ENCODE data around the gene CCDC15. TPM values are rescaled to one million over a fixed set of nuclear protein-coding genes. Genes with fewer than 3 reads are reported as not detected.

CCDC15 gene
- total and polyA plus RNA-seq, 2 of the 13 experiments (the other 11 are each of a cell fraction or from before 2014, with no cell fraction given), result 2.2 to 4.6 TPM

- no peaks in the 10 kb centered on the region for H4K20me1 ChIP-seq (ENCODE audit: insufficient read depth, low read length)
- no peak overlapping the region for H3K9ac ChIP-seq (ENCODE audit: insufficient read depth, low read depth, low read length)
- ChIA-PET CTCF (ENCODE audit: low intra/inter-chr PET ratio, low total read pairs) (no interaction called here), POLR2A (interaction anchor here (1.4 kb wide), 1 partner anchor 38 kb away, joined by 3 read pairs; the partner anchor contains the start of gene CCDC15)
- FAIRE-seq (no peak), DNase-seq (ENCODE audit: low spot score) (no peak), ATAC-seq (peak; percentile 60)
- H2AFZ ChIP-seq (ENCODE audit: low read length), result no peak overlapping the region
- TF ChIP-seq ATM (IDR thresholded peaks at IDR 0.05; ENCODE audit: borderline replicate concordance), result no peak
- TF ChIP-seq TCF7L2 (IDR thresholded peaks at IDR 0.05; ENCODE audit: low read depth, low read length), result no peak
- no peak for TF ChIP-seq HOXA3 (CRISPR knock-in tag; IDR thresholded peaks at IDR 0.05)
- no peak for TF ChIP-seq SRSF9 (IDR thresholded peaks at IDR 0.05; ENCODE audit: borderline replicate concordance, insufficient read depth, low read depth, low read length, poor library complexity, severe bottlenecking)
- no peak for TF ChIP-seq ZFP37 (CRISPR knock-in tag; IDR thresholded peaks at IDR 0.05; ENCODE audit: borderline replicate concordance)
- no peak for TF ChIP-seq XBP1 (CRISPR knock-in tag; IDR thresholded peaks at IDR 0.05)
- TF ChIP-seq ATAD3A (CRISPR knock-in tag; IDR thresholded peaks at IDR 0.05), result no peak
- TF ChIP-seq ZSCAN20 (CRISPR knock-in tag; IDR thresholded peaks at IDR 0.05; ENCODE audit: borderline replicate concordance), result no peak
- no peak for TF ChIP-seq ZNF317 (CRISPR knock-in tag; IDR thresholded peaks at IDR 0.05)
- TF ChIP-seq ZBTB39 (CRISPR knock-in tag; IDR thresholded peaks at IDR 0.05), result no peak
- TF ChIP-seq ZNF274 (CRISPR knock-in tag; IDR thresholded peaks at IDR 0.05), result no peak
- TF ChIP-seq FOXA3 (CRISPR knock-in tag; IDR thresholded peaks at IDR 0.05), result no peak
- no peak for TF ChIP-seq ZNF569 (CRISPR knock-in tag; IDR thresholded peaks at IDR 0.05; ENCODE audit: borderline replicate concordance)
- TF ChIP-seq TP53 (CRISPR knock-in tag; conservative IDR thresholded peaks at IDR 0.05), result no peak
- no peak for TF ChIP-seq ZNF331 (CRISPR knock-in tag; IDR thresholded peaks at IDR 0.05)
- no peak for TF ChIP-seq ZNF543 (CRISPR knock-in tag; IDR thresholded peaks at IDR 0.05)
- TF ChIP-seq BHLHE40 (IDR thresholded peaks at IDR 0.05; ENCODE audit: low read length), result no peak
- TF ChIP-seq, protein P1, sequence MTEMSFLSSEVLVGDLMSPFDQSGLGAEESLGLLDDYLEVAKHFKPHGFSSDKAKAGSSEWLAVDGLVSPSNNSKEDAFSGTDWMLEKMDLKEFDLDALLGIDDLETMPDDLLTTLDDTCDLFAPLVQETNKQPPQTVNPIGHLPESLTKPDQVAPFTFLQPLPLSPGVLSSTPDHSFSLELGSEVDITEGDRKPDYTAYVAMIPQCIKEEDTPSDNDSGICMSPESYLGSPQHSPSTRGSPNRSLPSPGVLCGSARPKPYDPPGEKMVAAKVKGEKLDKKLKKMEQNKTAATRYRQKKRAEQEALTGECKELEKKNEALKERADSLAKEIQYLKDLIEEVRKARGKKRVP (CRISPR knock-in tag; IDR thresholded peaks at IDR 0.05), result no peak
- TF ChIP-seq, protein P2, sequence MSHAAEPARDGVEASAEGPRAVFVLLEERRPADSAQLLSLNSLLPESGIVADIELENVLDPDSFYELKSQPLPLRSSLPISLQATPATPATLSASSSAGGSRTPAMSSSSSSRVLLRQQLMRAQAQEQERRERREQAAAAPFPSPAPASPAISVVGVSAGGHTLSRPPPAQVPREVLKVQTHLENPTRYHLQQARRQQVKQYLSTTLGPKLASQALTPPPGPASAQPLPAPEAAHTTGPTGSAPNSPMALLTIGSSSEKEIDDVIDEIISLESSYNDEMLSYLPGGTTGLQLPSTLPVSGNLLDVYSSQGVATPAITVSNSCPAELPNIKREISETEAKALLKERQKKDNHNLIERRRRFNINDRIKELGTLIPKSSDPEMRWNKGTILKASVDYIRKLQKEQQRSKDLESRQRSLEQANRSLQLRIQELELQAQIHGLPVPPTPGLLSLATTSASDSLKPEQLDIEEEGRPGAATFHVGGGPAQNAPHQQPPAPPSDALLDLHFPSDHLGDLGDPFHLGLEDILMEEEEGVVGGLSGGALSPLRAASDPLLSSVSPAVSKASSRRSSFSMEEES (CRISPR knock-in tag; IDR thresholded peaks at IDR 0.05), result no peak
- TF ChIP-seq SKIL (CRISPR knock-in tag; IDR thresholded peaks at IDR 0.05; ENCODE audit: borderline replicate concordance), result no peak
- H3K4me1 ChIP-seq (ENCODE audit: insufficient read depth, low read length), result peaks cover 19% of the 10 kb centered on the region
- H3K4me2 ChIP-seq (ENCODE audit: low read depth, low read length), result no peak overlapping the region
- H3K27me3 ChIP-seq (ENCODE audit: control insufficient read depth in 1 of 2, insufficient read depth in 2 of 2, low read length in 2 of 2), result no peaks in the 10 kb centered on the region
- H3K9me3 ChIP-seq (ENCODE audit: low read length), result peaks cover 11% of the 10 kb centered on the region
- H3K4me3 ChIP-seq (replicated peaks in 1 of 3; ENCODE audit: insufficient read depth in 1 of 3, low read depth in 2 of 3, low read length in 3 of 3), result no peak overlapping the region
- H3K79me2 ChIP-seq (ENCODE audit: insufficient read depth, low read length), result no peaks in the 10 kb centered on the region
- in situ Hi-C loops (cut with HindIII; ENCODE audit: extremely low pct_ligation_motif_present, low pct_unique_long_range_greater_than_20kb) (no loop called here), intact Hi-C loops (cut with micrococcal nuclease; ENCODE audit: unreplicated experiment) (no loop called here)
- H3K27ac ChIP-seq (ENCODE audit: extremely low read length, insufficient read depth, low read length), result no peak overlapping the region
- BruUV-seq (replicated peaks), result no TSS peak
- peaks cover 0 to 1% of the 10 kb centered on the region in 2 experiments; a peak in 2 of 5 replicates for H3K36me3 ChIP-seq (replicated peaks in 1 of 2; ENCODE audit: control insufficient read depth in 1 of 2, insufficient read depth in 2 of 2, low read length in 2 of 2)
Observed at GRCh38 chr11:124916370-124916710, 37.7 kb upstream of the CCDC15 start.

Measured in HepG2 (cell line).